GM23338 (cell line): ENCODE measurements around the gene SMURF2. TPM values are rescaled to one million over a fixed set of nuclear protein-coding genes. Genes with fewer than 3 reads are reported as not detected.

Source experiments
- ATAC-seq: fragments of 200-7000 bp; cut with Tn5 transposase; 3 replicates; pipeline ENCODE4 v1.9.1; 2020
- DNase-seq: peaks from one replicate; pipeline ENCODE4 v3.0.0-alpha.2; 2015; ENCODE audit warnings: low spot score
- H2AFZ ChIP-seq: fragments of 200-600 bp; sonication (generic); 2 replicates; pipeline ENCODE4 v1.8.0; 2016; ENCODE audit warnings: antibody characterized with exemption, mild to moderate bottlenecking, moderate library complexity
- H3F3A ChIP-seq: fragments of 200-600 bp; sonication (generic); replicated peaks from 2 replicates; pipeline ENCODE4 v1.8.0; 2017; ENCODE audit warnings: antibody characterized with exemption, mixed run types, low read depth
- H3K27ac ChIP-seq: fragments of 200-600 bp; sonication (generic); 2 replicates; pipeline ENCODE4 v1.6.1; 2016; ENCODE audit warnings: low read depth
- H3K27me3 ChIP-seq: fragments of 200-600 bp; sonication (generic); 2 replicates; pipeline ENCODE4 v1.8.0; 2016; ENCODE audit warnings: mild to moderate bottlenecking, mixed run types, moderate library complexity; ENCODE audit not compliant: insufficient read depth
- H3K36me3 ChIP-seq: fragments of 200-600 bp; sonication (generic); 2 replicates; pipeline ENCODE4 v1.8.0; 2016; ENCODE audit warnings: mild to moderate bottlenecking; ENCODE audit not compliant: insufficient read depth
- H3K4me1 ChIP-seq: fragments of 200-600 bp; sonication (generic); 2 replicates; pipeline ENCODE4 v1.8.0; 2016; ENCODE audit warnings: mild to moderate bottlenecking, moderate library complexity; ENCODE audit not compliant: insufficient read depth
- H3K4me2 ChIP-seq: fragments of 200-600 bp; sonication (generic); 2 replicates; pipeline ENCODE4 v1.7.1; 2017; ENCODE audit warnings: mixed run types
- H3K4me3 ChIP-seq: fragments of 200-600 bp; sonication (generic); 2 replicates; pipeline ENCODE4 v1.6.1; 2016; ENCODE audit warnings: mixed run types
- H3K79me2 ChIP-seq: fragments of 200-600 bp; sonication (generic); replicated peaks from 2 replicates; pipeline ENCODE4 v1.8.0; 2017; ENCODE audit warnings: mild to moderate bottlenecking; ENCODE audit not compliant: insufficient read depth
- H3K9me2 ChIP-seq: fragments of 200-600 bp; sonication (generic); 2 replicates; pipeline ENCODE4 v1.8.0; 2017; ENCODE audit not compliant: insufficient read depth
- H4K20me1 ChIP-seq: fragments of 200-600 bp; sonication (generic); replicated peaks from 2 replicates; pipeline ENCODE4 v1.8.0; 2017; ENCODE audit warnings: mild to moderate bottlenecking; ENCODE audit not compliant: insufficient read depth
- H3K27ac Mint-ChIP-seq: 2 replicates; pipeline ENCODE4 v1.8.0; 2020; ENCODE audit warnings: inconsistent platforms, mild to moderate bottlenecking, moderate library complexity, mixed read lengths
- H3K27me3 Mint-ChIP-seq: 3 replicates; pipeline ENCODE4 v1.8.0; 2022; ENCODE audit warnings: low read depth, mild to moderate bottlenecking, moderate library complexity, mixed read lengths, inconsistent platforms; ENCODE audit not compliant: insufficient read depth, poor library complexity
- H3K36me3 Mint-ChIP-seq: 3 replicates; pipeline ENCODE4 v1.8.0; 2021; ENCODE audit warnings: low read depth, mild to moderate bottlenecking, inconsistent platforms, moderate library complexity, mixed read lengths
- H3K4me1 Mint-ChIP-seq: 3 replicates; pipeline ENCODE4 v1.8.0; 2020; ENCODE audit warnings: mild to moderate bottlenecking, inconsistent platforms, mixed read lengths
- H3K4me3 Mint-ChIP-seq: 3 replicates; pipeline ENCODE4 v1.8.0; 2021; ENCODE audit warnings: moderate library complexity, mild to moderate bottlenecking, inconsistent platforms, mixed read lengths
- H3K9me3 Mint-ChIP-seq: 3 replicates; pipeline ENCODE4 v1.8.0; 2020; ENCODE audit warnings: moderate library complexity, mild to moderate bottlenecking, inconsistent platforms, mixed read lengths
- CREB1 ChIP-seq: fragments of 250-450 bp; sonication (Bioruptor Pico); IDR thresholded peaks from 2 replicates; pipeline ENCODE4 v1.5.0; 2020; ENCODE audit warnings: low read depth, mild to moderate bottlenecking, moderate library complexity
- CTCF ChIP-seq, 2 experiments: fragments of 200-600 bp in 1 of 2; sonication (generic) in 1 of 2; conservative IDR thresholded peaks; 2 replicates each; pipeline versions ENCODE4 v1.5.1 to v1.6.1; 2016 to 2017; ENCODE audit warnings: antibody characterized with exemption in 2 of 2, low read depth in 2 of 2, mild to moderate bottlenecking in 2 of 2, moderate library complexity in 1 of 2
- ETS1 ChIP-seq: IDR thresholded peaks from 2 replicates; pipeline ENCODE4 v1.6.1; 2016; ENCODE audit warnings: antibody characterized with exemption
- EZH2 ChIP-seq: fragments of 200-600 bp; sonication (generic); IDR thresholded peaks from one replicate; pipeline ENCODE4 v1.8.0; 2017; ENCODE audit warnings: antibody characterized with exemption, mild to moderate bottlenecking, low read depth; ENCODE audit not compliant: unreplicated experiment
- ZNF331 ChIP-seq: fragments of 250-450 bp; sonication (Bioruptor Pico); IDR thresholded peaks from 2 replicates; pipeline ENCODE4 v1.5.0; 2020; ENCODE audit warnings: low read depth, mild to moderate bottlenecking, moderate library complexity
- ZNF462 ChIP-seq: fragments of 250-450 bp; sonication (Bioruptor Pico); IDR thresholded peaks from 2 replicates; pipeline ENCODE4 v1.5.0; 2020; ENCODE audit warnings: mild to moderate bottlenecking, moderate library complexity
- polyA plus RNA-seq: library from polyadenylated mRNA; unstranded; fragments of >200 nt; fragmentation: Nextera tagmentation; extraction: Ambion mirVana; gene quantifications from 2 replicates; pipeline ENCODE4 v1.2.1, GENCODE V29; 2016
- total RNA-seq: library from RNA; depleted of rRNA; stranded (reverse); fragments of >200 nt; shearing (Covaris generic); gene quantifications from 2 replicates; pipeline ENCODE4 v1.2.3, GENCODE V29; 2014

SMURF2 gene
- total and polyA plus RNA-seq, 2 experiments from 2014 or later = 12.1 to 29.6 TPM

- no peak for TF ChIP-seq ZNF462 (CRISPR knock-in tag)
- TF ChIP-seq CTCF (conservative IDR thresholded peaks at IDR 0.05; ENCODE audit: low read depth in 2 of 2) = no peak
Observed at GRCh38 chr17:64498308-64499203, 163.6 kb downstream of the SMURF2 start (continued).

GRCh38 chr17:64497565-64498035, 164.5 kb downstream of the SMURF2 start:
- peaks cover 54% of the 10 kb centered on the region for H3F3A ChIP-seq
- Mint-ChIP-seq H3K4me1 (peaks cover 57% of the 10 kb centered on the region), H3K27ac (peak overlapping the region; percentile 98), H3K9me3 (peaks cover 3% of the 10 kb centered on the region; the same call in 1 of the 3 replicates), H3K4me3 (peak overlapping the region; percentile 100), H3K27me3 (peaks cover 29% of the 10 kb centered on the region), H3K36me3 (peaks cover 84% of the 10 kb centered on the region)
- H3K4me1 ChIP-seq = peaks cover 10% of the 10 kb centered on the region
- H3K36me3 ChIP-seq = peaks cover 44% of the 10 kb centered on the region
- H2AFZ ChIP-seq = no peak overlapping the region
- H3K27me3 ChIP-seq = no peaks in the 10 kb centered on the region
- peaks cover 71% of the 10 kb centered on the region for H3K79me2 ChIP-seq
- peaks cover 33% of the 10 kb centered on the region for H4K20me1 ChIP-seq
- no peak for DNase-seq
- H3K9me2 ChIP-seq = no peaks in the 10 kb centered on the region
- H3K4me3 ChIP-seq = peak overlapping the region; percentile 60
- peak overlapping the region; percentile 84 for H3K4me2 ChIP-seq
- no peak for ATAC-seq
- H3K27ac ChIP-seq = peak overlapping the region; percentile 93
- TF ChIP-seq ETS1 = no peak
- TF ChIP-seq EZH2 = no peak
- TF ChIP-seq CREB1 (CRISPR knock-in tag) = no peak
- TF ChIP-seq ZNF331 (CRISPR knock-in tag) = no peak
